NCI-H187 treated with DMSO at 0.1 percent for 48 hours (cell line): ENCODE measurements around the gene PRKCI.
"Not testable (repeated sequence)": the region's sequence is repeated elsewhere in the genome, so short reads cannot be mapped to it uniquely, and the experiment has no call there.

ENCODE experiments used
- DNase-seq: peaks from one replicate; lab custom pipeline; 2025; lab: John Stamatoyannopoulos, UW

PRKCI gene

DNA sequence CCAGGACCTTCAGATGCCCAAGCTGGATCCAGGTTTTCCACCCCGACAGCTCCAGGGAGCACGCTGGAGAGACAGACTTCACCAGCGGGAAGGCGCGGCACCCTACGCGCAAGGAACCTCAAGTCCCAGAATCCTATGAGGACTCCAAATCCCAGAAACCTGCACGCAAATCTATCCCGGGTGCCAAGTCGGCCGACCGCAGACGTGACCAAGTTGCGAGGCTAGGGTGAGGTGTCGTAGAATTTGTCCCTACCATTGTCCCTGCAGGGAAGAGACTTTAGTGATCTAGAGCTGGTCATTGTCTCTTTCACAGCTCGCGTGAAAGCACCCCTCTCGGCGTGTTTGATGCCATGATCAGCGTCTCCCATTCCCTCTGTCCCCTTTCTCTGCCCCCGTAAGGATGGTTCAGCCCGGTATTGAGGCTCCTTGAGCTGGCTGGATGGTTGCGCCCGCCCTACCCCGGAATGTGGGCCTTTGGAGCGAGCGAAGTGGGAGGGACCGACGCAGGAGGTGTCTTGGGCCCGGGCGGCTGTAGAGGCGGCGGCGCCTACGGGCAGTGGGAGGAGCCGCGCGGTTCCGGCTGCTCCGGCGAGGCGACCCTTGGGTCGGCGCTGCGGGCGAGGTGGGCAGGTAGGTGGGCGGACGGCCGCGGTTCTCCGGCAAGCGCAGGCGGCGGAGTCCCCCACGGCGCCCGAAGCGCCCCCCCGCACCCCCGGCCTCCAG lies at the start of gene PRKCI:
PRKCI (plus strand) TSS at position 501 of the 723 bp plus-strand sequence. CDS start 246 bp downstream, outside the sequence.
- peak; percentile 74 for DNase-seq

DNA sequence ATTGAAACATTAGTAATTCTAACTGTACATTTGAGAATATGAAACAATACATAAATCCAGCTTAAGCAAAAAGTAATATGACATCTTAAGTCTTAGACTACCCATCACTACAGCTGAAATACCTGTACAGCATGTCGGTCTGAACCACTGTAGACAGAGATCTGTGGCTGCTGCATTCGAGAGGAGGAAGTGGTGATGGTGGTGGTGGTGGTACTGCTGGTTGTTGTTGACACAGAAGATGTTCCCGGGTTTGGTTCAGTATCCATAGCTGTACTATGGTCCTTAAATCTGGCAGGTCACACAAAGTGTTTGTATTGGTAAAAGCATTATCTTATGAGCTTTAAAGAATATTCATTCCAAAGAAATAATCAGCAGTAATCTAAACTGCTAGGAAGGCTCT lies 43.6 kb upstream of the PRKCI start:
- no peak for DNase-seq

DNA sequence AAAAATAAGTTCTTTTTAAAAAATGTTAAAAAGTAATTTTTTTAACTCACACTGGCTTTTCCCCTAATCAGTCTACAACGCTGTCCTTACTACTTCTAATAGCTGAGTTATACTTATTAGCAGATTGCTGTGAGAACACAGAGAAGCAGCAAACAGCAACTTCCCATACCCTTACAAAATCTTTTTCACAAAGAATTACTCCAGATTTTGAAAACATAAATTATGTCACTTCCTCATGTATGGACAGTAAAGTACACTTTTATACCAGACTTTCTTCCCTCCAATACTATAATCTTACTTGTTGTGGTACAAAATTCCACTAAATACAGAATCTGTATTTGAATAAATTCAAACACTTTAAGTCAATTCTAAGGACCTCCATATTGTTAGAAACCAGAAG lies 42.8 kb upstream of the PRKCI start:
- DNase-seq, result no peak

DNA sequence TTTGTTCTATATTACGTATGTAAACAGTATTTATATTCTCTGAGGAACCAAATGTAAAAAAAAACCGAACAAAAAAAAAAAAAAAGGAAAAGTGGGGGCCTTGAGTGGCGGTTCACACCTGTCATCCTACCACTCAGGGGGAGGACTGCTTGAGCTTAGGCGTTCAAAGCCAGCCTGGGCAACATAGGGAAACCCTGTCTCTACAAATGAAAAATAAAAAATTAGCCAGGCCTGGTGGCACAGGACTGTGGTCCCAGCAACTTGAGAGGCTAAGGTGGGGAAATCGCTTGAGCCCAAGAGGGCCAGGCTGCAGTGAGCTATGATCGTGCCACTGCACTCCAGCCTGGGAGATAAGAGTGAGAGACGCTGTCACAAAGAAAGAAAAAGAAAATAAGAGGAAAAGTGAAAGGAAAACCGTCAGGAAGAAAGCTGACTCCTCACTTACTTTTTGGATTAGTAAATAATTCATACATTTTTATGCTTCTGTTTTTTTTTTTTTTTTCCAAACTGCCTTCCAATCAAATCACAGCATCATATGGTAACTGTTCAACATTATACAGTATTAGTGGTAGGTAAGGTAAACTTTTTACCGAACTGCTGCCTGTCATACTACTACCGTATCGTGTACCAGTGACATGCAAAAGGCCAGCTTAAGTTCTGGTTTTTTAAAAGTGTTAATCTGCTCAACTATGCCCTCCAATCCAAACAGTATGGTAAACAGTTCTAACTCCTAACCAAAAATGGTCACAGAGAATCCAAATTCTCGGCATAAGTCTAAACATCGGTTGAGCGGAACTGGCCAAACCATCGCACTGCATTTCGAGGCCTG lies 41.9 kb upstream of the PRKCI start:
- no peak for DNase-seq

DNA sequence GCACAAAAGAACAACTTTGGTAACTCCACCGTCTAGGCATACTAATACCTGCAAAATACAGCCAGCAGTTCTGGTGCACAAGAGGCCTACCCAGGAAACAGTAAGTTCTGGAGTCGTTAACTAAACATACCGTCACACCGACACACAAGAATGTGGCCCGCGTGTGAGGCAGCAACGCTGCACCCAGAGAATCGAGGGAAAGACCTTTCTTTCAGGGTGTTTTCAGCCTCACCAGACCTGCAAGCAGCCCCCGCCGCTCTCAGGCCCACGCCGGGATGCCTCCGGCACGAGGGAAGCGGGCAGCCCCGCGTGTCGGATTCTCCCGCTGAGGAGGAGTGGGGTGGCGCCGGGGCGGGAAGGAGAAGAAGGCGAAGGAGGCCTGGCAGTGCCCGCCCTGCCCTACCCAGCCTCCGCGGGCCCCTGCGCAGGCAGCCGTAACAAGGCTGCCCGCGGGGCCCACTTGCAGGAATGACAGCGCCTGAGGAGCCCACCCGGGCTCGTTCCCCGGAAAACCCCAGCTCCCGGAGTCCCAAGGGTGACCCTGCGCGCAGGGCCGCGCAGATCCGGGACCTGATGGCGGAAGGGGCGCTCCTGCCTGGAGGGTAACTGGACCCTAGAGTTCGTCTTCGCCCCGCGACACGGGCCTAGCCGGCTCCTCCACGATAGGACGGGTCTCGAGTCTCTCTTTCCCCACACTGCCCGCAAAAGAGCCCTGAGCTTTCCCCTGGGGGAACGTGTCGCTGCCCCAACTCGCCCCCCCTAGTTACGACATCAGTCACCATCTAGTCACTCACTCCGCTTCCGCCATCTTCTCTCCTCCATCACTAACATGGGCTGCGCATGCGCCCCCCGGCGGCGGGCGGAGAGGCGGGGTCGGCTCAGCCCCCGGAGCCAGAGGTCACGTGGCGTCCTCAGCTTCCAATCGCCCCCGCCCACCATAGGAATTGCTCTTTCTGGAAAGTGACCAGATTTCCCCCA lies 41.0 kb upstream of the PRKCI start, which contains the start of gene PHC3:
PHC3 (minus strand) TSS at position 826 of the 978 bp plus-strand sequence; CDS start at position 808, 18 bp downstream.
- peak; percentile 73 for DNase-seq

DNA sequence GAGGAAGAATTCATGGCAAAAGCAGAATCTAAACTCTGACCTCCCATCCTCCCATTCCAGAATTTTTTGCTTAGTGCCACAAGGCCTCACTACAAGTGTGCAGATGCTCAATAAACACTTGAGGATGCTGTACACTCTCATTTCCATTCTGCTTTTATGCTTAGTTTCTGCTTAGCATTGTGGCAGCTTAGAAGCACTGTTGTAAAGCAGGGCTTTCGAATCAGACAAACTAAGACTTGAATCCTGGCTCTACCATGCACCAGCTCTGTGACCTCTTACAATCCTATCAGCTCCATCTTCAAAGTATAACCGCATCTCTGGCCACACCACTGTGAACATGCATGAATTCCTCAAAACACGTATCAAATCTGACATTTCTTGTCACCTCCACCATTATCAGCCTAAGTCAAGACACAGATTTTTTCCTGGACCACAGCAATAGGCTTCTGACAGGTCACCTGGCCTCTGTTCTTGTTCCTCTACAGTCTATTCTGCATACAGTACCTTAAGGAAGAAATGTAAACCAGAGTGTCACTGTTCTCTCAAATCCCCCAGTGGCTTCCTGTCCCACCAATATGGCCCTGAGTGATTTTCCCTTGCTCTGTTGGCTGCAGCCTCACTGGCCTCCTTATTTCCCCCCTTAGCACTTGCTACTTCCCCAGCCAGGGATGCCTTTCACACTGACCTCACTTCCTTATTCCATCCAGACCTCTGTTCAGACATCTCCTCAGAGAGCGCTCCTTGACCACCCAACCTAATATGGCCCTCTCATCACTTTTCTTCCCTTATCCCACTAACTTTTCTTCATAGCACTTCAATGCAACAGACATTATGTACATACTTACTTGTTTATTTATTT lies 32.6 kb upstream of the PRKCI start:
- no peak for DNase-seq

DNA sequence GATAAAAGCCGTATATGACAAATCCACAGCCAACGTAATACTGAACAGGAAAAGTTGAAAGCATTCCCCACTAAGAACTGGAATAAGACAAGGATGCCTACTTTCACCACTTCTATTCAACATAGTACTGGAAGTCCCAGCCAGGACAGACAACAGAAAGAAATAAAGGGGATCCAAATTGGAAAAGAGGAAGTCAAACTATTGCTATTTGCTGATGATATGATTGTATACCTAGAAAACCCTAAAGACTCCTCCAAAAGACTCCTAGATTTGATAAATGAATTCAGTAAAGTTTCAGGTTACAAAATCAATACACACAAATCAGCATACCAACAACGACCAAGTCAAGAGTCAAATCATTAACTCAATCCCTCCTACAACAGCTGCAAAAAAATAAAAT lies 26.5 kb upstream of the PRKCI start:
- DNase-seq, result not testable (repeated sequence)

DNA sequence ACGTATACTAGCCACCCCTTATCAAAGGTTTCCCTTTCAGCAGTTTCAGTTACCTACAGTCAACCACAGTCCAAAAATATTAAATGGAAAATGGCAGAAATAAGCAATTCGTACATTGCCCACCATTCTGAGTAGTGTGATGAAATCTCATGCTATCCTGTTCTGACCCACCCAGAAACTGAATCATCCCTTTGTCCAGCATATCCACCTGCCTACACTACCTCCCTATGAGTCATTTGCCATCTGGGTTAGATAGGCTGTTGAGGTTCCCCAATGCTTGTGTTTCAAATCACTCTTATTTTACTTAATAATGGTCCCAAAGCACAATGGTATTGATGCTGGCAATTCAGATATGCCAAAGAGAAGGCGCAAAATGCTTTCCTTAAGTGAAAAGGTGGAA lies 25.4 kb upstream of the PRKCI start:
- no peak for DNase-seq

DNA sequence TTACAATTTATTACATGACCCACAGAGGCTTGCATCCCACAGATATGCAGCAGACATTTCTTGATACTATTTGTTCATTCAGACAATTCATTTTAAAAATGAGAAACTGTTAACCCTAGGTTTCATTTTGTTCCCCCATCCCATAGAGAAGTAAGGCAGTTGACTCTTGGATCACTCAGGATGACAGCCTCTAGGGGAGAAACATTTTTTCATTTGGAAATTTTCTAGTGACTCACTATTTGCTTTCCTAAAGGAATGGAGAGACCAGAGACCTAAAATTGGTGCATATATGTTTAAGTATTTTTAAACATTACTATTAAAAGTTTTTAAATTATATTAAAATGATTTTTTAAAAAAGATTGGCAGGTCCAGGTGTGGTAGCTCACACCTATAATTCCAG lies 21.2 kb upstream of the PRKCI start:
- DNase-seq, result no peak

DNA sequence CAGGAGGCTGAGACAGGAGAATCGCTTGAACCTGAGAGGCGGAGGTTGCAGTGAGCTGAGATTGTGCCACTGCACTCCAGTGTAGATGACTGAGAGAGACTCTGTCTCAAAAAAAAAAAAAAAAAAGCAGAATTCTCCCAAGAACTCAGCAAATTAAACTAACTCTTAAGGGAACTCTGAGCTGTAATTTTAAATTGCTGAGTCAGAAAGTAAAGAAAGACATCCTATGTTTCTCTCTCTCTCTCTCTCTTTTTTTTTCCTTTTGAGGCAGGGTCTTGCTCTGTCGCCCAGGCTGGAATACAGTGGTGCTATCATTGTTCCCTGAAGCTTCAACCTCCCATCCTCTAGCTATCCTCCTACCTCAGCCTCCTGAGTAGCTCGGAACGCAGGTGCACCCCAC lies 20.7 kb upstream of the PRKCI start:
- no peak for DNase-seq

DNA sequence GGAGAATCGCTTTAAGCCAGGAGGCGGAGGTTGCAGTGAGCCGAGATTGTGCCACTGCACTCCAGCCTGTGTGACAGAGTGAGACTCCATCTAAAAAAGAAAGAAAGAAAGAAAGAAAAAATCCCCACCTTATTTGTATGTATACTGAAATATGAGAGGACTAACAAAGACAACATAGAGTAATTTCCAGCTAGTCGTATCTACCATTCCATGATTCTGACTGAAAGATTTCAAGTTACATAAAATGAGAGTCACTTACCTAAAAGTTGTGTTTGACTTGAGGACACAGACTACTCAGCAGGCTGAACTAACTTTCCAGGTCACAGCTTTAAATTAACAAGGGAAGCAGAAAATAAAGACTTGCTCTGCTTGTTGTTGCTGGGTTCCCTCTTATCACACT lies 18.8 kb upstream of the PRKCI start:
- DNase-seq, result no peak

DNA sequence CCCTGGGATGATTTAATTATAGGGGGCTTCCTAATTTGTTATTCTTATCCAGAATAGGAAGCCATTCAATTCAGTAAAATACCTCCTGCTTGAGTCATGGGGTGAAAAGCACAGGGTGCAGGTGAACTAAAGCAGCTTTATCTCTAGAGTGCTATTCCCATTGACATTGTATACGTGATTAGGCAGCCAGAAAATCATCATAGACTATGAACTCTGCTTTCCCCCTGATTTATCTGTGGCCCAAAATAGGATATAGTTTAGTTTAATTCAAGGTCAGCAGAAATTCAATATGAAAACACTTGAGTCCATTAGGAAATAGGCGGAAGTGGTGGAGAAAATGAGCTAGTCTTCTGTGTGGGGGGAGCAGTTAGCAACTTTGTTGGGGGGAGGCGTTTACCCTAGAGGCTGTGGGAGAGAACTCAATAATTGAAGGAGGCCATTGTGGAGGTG lies 18.2 kb upstream of the PRKCI start:
- no peak for DNase-seq

DNA sequence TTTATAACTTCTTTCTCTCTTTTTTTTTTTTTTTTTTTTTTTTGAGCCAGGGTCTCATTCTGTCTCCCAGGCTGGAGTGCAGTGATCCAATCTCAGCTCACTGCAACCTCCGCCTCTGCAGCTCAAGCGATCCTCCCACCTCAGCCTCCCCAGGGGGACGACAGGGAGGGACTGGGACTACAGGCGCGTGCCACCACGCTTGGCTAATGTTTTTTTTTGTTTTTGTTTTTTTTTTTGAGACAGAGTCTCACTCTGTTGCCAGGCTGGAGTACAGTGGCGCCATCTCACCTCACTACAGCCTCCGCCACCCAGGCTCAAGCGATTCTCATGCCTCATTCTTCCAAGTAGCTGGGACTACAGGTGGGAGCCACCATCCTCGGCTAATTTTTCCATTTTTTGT lies 17.7 kb upstream of the PRKCI start:
- DNase-seq, result no peak

DNA sequence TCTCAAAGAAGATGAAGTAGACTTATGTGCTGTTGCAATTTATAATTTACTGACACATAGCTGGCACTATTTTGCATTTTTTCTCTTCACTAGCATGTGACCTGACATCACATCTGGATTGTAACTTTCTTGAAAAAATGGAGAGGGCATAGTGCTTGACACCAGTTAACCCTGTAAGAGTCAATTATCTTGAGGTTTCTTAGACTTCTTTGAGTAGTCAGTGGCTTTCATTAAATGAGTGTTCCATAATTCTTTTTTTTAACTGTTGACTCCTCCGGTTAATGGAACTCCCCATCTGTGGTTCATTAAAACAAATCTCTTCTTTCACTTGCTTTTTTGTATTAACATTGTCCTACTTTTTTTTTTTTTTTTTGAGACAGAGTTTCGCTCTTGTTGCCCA lies 16.9 kb upstream of the PRKCI start:
- no peak for DNase-seq

DNA sequence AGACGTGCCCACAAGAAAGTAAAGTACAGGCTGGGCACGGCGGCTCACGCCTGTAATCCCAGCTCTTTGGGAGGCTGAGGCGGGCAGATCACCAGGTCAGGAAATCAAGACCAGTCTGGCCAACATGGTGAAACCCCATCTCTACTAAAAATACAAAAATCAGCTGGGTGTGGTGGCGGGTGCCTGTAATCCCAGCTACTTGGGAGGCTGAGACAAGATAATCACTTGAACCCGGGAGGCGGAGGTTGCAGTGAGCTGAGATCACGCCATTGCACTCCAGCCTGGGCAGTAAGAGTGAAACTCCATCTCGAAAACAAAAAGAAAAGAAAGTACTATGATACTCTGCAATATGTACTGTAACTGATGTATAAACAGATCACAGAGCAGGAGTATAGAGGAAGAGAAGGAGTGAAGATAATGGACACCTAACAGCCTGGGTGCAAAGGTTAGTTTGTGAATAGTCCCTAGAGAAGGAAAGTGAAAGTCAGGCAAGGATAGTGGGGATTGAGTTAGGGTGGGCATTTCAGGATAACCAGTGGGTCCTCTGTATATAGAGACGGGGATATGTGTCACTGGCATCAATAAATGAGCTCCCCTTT lies 16.0 kb upstream of the PRKCI start:
- not testable (repeated sequence) for DNase-seq

DNA sequence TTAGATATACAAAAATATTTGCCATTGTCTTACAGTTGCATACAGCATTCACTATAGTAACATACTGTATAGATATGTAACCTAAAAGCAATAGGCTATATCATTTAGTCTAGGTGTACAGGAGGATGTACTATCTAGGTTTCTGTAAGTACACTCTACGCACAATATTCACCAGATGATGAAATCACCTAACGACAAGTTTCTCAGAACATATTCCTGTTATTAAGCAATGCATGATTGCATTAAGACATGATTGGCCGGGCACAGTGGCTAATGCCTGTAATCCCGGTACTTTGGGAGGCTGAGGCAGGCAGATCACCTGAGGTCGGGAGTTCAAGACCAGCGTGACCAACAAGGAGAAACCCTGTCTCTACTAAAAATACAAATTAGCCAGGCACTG lies 14.5 kb upstream of the PRKCI start:
- DNase-seq, result no peak

DNA sequence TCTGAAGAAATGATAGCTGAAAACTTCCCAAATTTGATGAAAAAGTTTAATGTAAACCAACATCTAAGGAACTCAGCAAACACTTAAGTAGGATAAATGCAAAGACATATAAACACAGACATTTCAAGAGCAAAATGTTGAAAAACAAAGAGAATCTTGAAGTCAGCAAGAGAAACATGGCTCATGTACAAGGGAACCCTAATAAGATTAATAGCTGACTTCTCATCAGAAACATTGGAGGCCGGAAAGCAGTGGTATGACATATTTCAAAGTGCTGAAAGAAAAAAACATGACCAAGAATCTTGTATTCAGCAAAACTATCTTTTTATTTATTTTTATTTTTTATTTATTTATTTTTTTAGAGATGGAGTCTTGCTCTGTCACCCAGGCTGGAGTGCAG lies 10.6 kb upstream of the PRKCI start:
- DNase-seq, result no peak

DNA sequence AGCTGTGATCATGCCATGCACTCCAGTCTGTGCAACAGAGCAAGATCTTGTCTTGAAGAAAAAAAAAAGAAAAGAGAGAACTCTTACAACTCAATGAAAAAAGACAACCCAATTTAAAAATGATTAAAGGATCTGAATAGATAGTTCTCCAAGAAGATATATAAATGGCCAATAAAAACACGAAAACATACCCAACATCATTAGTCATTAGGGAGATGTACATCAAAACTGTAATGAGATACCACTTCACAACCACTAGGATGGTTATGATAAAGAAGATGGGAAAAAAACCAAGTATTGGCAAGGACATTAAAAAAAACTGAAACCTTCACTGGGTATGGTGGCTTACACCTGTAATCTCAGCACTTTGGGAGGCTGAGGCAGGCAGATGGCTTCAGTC lies 2.4 kb upstream of the PRKCI start:
- no peak for DNase-seq

DNA sequence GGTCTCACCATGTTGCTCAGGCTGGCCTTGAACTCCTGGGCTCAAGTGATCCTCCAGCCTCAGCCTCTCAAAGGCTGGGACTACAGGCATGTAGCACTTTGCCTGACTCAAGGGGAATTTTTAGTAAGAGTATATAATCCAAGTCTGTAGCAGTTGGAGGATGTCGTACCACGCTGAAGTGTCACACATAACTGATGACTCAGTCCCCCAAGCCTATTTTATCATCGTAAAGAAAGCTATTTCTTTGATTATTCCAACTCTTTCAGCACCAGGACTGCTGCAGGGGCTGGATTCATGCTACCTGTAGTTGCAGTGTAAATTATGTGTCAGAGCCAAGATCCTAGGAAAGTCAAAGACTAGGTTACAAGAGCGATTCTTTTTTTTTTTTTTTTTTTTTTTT lies 1.4 kb upstream of the PRKCI start:
- no peak for DNase-seq

DNA sequence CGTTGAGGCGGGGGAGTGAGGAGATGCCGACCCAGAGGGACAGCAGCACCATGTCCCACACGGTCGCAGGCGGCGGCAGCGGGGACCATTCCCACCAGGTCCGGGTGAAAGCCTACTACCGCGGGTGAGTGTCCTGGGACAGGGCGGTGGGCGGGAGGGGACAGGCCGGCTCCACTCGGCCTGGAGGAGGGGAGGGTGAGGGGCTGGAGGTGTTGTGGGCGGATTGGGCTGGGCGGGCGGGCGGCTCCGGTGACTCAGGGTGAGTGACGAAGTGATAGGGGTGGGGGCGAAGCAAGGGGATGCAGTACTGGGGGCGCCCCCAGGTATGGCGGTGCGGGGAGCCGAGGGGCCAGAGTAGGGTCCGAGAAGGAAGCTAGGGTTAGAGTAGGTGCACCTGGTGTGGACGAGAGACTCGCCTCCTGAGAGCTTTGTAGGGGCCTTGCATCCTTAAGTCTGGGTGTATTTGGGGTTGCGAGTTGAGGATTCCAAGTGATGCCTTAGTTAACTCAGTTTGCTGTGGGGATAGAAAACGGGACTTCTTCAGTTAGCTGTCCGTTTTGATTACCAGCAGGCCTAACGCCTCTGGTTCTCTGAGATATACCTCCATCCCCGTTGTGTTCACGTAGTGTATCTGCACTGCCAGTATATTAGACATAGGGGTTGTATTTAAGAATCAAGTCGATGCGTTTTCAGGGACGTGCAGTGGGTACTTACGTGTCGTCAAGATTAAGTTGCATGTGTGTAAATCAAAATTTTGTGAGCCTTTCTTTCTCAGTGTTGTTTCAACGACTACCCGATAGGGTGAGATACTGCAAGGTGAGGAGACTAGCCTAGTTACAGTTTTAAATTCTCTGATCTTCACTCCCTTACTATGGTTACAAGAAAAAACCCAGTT lies 670 bp downstream of the PRKCI start:
- no peak for DNase-seq
